Umbilical cord (tissue), 2 donors: ENCODE results near the gene ASTN2. TPM values are rescaled to one million over a fixed set of nuclear protein-coding genes. Genes with fewer than 3 reads are reported as not detected.

Source experiments
- DNase-seq: peaks from one replicate; pipeline ENCODE4 v3.0.0-alpha.2; 2015; ENCODE audit warnings: low spot score
- total RNA-seq: library from RNA; depleted of rRNA; stranded (reverse); fragments of >200 nt; gene quantifications from one replicate; pipeline ENCODE4 v1.2.3, GENCODE V29; 2014; ENCODE audit warnings: low replicate concordance; ENCODE audit not compliant: insufficient read depth

The ASTN2 gene
- total RNA-seq, 1 donor from 2014 or later: 7.0 TPM

DNA sequence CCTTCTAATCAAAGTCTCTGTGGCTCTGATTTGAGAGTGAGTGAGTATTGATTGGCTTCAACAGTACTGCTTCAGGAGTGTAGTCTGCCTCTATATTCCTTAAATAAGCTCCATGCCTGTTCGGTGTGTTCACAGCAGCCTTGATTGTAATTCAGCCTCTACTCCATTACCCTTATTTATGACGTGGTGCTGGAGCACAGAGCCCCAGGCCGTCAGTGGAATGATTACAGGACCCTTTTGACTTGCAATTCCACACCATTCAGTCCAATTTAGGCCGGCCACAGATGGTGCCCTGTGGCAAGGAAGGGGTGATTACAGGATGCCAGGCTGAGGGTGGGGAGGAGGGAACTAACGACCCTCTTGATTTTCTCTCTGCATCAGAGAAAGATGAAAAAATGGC, 110.3 kb downstream of the ASTN2 start:
- DNase-seq: no peak

DNA sequence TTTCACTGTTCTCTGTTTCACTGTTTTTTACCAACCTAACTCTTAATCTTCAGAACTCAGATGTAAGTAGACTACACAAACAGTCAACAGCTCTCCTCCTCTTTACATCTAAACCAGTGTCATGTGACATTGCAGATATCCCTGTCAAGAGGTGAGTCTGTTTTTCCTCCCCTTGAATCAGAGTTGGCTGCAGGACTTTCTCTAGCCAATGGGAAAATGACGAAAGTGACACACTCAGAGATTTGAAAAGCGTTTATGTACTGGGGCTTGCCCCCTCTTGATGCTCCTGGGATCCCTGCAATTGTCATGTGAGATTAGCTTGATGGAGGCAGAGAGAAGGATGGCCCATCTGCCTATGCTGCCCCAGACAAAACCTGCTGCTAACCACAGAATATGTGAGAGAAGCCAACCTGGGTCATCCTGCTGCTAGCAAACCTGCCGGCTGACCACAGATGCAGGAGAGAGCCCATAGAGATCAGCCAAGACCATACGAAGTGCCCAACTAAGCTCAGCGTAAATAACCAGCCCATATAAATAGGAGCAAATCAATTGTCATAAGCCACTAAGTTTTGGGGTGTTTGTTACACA, 111.1 kb downstream of the ASTN2 start:
- DNase-seq: no peak

DNA sequence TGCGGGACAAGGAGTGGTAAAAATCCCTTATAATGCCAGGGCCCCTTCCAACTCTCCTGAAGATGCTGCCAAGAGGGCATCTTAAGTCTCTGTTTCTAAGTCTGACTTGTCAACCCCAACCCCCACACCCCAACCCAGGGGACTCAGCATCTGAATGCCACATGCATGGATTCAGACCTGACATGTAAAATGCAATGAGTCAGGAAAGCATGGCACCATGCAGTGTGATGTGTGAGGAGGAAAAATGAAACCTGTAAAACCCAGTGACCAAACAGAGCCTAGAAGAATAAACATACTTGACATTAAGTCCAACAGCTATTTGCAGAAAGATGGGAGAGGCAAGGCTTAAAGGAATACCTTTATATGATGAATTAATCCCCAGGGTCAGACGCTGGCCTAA, 112.4 kb downstream of the ASTN2 start:
- DNase-seq: no peak

DNA sequence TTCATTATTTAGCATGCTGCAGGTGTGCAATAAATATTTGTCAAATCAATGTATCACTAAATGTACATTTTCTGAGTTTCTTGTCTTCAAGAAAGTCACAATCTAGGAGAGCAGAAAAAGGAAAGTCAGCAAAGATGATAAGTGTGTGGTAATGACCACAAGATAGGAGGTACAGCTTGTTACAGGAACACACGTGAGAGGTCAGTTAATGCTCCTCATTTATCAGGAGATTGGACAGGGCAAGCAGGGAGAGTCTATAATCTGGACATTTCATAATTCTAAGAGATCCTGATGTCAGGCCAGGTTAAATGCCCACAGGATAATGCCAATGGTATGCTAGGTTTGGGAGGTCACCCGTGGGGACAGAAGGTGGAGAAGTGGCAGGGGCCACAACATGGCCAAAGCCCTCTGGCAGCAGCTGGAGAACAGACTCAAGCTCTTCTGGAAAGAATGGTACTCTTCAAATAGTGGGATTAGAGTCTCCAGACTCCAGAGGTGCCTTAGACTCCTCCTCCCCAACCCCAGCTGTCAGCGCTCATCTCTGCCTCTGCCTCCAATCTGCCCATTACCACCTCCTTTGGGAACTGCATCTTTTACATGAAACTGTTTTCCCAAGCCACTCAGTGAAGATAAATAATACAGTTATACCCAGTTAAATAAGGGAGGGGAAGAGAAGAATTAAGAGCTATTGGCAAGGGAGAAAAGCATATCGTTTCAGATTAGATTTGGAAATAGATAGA, 114.3 kb downstream of the ASTN2 start:
- DNase-seq: no peak

DNA sequence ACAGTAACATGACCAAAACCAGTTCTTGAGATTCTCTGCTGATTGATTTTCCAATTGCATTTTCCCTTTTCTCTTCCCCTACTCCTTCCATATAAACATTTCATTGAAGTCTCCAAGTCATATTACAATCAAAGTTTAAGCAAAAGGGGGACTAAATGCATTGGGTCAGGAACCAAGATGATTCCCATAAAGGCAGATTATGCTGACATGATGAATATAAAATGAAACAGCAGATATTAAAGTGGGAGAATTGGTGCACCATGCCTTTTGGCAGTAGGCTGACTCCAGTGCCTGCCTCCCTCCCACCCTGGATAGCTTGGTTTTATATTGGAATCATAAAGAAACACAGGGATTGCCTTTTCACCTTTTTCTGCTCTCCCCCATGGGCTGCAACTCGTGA, 118.4 kb downstream of the ASTN2 start:
- DNase-seq: no peak

DNA sequence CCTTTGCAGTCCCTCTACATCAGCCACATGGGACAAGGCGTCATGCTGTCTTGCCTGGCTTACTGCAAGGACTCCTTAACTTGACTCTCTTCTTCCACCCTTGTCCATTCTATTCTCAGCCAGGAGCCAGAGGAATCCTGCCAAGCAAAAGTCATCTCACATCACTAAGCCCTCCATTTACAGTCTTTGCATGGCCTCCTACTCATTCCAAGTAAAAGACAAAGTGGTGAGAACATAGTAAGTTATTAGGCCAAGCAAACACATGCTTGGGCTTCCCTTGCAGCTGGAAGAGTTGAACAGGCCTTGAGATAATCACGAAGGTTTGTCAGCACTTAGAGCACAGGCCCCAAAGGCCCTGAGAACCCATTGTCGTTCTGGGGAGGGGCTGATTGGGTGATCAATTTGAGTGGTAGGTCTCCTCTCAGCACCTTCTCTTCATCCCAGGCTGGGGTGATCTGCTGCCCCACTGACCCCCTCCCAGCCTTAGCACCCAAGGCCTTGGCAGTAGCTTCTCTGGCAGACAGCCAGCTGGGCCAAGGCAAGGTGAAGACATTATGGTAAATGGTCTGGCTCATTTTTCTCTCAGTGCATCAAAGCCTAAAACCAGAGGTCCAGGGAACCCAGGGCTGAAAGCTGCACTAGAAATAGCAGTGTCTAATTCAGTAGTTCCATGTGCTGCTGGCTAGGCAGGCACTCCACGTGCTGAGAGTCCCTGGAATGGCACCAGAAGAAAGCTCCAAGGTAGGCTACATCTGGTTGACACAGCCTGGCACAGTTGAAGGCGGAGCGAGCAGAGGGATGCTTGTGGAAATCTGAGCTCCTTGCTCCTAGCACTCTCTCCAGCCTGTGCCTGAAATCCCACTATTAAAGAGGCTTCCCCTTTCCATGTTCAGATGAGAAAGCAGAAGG, 121.4 kb downstream of the ASTN2 start:
- no peak for DNase-seq

GRCh38 chr9:117290856-117291622, 123.8 kb downstream of the ASTN2 start:
- DNase-seq: no peak

DNA sequence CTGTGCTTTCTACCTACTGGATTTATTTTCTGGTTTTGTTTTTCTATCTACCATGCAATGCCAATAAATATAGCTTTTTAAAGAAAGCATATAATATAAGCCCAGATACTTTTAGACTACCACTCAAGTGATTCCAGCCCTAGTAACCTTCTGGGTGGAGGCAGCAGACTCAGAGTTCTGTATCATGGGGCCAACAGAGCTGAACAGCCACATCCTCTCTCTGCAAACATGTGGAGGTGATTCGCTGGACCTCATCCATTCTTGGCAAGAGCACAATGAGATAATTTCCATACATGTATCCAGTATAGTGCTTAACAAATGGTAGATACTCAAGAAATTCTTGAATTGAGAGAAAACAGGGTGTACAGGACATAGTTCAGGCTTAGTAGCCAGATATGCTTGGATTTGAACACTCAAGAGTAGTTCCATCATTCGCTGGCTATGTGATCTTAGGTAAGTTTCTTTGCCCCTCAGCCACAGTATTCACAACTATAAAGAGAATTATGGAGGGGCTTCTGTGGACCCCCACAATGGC, 124.5 kb downstream of the ASTN2 start:
- DNase-seq: no peak

- DNase-seq: no peak
Observed at GRCh38 chr9:117286245-117286644, 128.6 kb downstream of the ASTN2 start.

GRCh38 chr9:117284414-117284813, 130.4 kb downstream of the ASTN2 start:
- no peak for DNase-seq

DNA sequence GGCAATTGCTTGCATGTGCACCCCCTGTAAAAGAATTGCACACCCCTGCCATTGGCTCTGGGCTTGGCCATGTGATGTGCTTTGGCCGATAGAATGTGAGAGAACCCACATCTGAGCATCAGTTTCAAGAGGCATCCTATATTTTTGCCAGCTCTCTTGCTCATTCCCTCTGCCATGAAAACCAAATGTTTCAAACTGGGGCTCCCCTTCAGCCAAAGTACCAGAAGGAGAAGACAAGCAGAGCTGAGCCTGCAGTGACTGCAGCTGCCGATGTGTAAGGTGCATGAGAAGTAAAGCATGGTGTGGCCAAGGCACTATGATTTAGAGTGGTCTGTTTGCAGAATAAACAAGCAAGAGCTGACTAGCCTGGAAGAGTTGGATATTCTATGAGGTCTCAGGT, 132.3 kb downstream of the ASTN2 start:
- DNase-seq: no peak

DNA sequence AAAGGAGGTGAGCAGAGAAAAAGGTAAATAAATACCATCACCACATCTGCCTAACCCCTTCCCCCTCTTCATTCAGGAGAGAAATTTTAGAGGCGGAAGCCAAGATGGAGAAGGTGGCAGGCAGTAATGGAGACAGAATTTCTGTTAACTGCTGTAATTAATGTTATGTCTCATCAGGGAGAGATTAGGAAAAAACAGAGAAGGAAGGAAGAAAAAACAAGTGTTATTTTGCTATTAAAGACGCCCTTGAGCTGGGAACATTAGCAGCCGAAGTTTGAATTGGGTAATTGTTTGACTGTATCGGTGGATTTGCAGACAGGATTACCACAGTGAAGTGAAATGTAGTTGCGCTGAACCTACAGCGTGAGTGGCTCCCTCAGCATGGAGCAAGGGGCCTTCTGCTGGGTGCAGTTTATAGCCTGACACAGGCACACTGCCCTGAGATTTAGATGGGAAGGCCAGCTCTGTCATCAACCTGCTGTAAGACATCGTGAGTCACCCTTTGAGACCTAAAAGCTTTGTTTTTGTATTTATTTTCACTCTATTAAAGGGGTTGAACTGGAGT, 136.3 kb downstream of the ASTN2 start:
- DNase-seq: no peak

- DNase-seq: no peak
Observed at GRCh38 chr9:117278020-117278419, 136.8 kb downstream of the ASTN2 start.

DNA sequence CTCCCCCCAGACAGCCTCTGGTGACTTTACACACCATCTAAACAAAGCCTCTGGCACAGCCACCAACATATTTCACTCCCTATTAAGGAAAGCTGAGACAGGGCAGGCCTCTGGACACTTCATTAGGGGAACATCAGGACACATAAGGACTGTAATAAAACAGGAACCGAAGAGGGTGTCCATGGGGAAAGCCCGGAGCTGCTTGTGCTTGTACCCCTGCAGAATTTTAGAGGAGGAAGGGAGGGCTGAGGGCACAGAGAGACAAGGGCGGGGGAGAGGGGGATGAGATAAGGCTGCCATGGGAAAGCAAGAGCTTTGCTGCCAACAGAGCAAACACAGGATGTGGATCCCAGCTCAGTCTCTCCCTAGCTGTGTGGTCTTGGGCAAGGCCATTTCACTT, 138.4 kb downstream of the ASTN2 start:
- no peak for DNase-seq

GRCh38 chr9:117273612-117274011, 141.2 kb downstream of the ASTN2 start:
- DNase-seq: no peak

DNA sequence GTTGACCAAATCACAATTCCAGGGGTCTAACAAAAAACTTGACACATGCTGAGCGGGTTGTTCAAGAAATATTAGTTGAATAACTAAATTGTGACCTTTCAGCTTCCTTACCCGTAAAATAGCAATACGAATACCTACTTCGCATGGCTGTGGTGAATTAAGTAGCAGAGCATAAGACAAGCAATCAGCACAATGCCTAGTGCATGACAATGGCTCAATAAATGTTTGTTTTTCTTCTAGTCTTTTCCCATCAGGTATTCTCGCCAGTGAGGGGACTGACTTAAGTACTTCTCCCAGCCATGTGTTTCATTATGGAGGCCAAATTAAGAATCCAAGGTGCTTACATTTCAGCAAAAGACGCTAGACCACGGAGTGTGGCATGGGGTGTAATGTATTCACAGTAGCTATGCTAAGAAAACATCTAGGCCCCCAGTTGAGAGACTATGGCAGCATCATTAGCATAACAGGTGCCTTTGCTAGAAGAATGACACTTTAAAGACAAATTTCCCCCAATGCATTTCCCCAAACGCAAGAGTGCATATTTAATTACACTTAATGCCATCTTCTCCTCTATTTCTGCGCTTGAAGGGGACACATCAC, 145.9 kb downstream of the ASTN2 start:
- no peak for DNase-seq

DNA sequence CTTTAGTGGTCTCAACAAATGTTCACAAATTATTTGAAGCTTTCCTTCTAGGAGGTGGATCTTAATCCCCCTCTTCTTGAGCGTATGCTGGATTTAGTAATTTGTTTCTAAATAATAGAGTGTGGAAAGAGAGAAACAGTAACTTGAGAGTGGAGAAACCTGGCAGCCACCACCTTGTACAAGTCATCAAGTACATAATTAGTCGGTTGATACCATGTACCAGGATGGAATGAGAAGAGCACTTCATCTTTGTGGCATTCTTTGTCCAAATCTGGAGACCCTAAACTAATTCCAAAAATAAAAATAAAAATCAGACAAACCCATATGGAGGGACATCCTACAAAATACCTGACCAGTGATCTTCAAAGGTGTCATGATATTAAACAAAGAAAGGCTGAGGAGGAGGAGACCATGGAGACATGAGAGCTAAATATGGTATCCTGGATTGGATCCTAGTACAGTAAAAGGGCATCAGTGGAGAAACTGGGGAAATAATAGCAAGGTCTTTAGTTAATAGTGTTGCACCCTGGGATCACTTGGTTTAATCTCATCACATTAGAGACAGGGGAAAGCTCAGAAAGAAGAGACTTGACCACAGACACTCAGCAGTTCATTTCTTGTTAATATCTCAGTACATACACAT, 147.9 kb downstream of the ASTN2 start:
- no peak for DNase-seq

- DNase-seq: no peak
Observed at GRCh38 chr9:117265253-117265652, 149.6 kb downstream of the ASTN2 start.

DNA sequence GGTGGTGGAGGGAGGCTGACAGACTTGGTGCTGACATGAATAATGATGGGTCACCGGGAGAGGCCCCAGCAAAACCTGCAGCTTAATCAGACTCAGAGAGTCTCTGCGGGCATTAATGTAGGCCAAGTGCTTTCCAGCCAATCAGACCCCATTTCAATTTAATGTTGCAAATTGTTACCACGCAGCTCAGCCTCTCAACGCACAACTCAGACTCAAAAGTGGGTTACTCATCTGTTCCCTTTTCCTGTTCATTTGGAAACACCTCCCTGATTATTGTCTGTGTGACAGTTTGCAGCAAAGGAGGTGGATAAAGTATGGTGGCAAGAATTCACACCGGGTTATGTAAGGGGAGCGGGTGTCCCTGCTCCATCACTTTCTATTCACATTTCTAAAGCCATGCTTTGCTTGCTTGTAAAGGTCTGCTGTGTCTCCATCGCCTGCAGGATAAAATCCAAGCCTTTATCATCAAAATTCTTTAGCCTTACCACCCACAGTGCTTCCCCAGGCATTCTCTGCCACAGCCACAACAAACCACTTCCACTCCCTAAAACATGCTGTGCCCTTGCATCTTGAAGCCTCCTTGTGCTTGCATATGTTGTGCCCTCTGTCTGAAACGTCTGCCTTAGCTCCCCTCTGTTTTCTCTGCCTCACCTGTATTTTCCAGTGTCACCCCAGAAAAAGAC, 156.5 kb downstream of the ASTN2 start:
- DNase-seq: no peak

GRCh38 chr9:117253261-117253660, 161.6 kb downstream of the ASTN2 start:
- no peak for DNase-seq
